Measurements from ENCODE around the gene HNMT.

- TF ChIP-seq POLR2A (IDR thresholded peaks at IDR 0.05) (no peak), CTCF (IDR thresholded peaks at IDR 0.05) (no peak), EP300 (IDR thresholded peaks at IDR 0.05) (no peak)
Measured at GRCh38 chr2:137937246-137937645, 27.0 kb upstream of the HNMT start.

Data from tibial nerve (tissue), 4 donors.